Thyroid gland (tissue), 4 donors: Measurements from ENCODE around the gene KERA. TPM values are rescaled to one million over a fixed set of nuclear protein-coding genes. Genes with fewer than 3 reads are reported as not detected.

Experiments used
- DNase-seq, 2 donors: peaks; one replicate each; pipeline ENCODE4 v3.0.0-alpha.2; 2019
- H3K27ac ChIP-seq, 3 donors: fragments of 200-600 bp; sonication (generic); 1 replicate in 2 of 3; 2 replicates in 1 of 3; pipeline ENCODE4 v1.5.1; 2016 to 2019; ENCODE audit warnings: mild to moderate bottlenecking in 1 of 3, moderate library complexity in 1 of 3
- H3K27me3 ChIP-seq: fragments of 200-600 bp; sonication (generic); one replicate; pipeline ENCODE4 v1.5.1; 2019
- H3K36me3 ChIP-seq, 2 donors: fragments of 200-600 bp; sonication (generic); one replicate each; pipeline ENCODE4 v1.5.1; 2016 to 2019
- H3K4me1 ChIP-seq, 2 donors: fragments of 200-600 bp; sonication (generic); one replicate each; pipeline ENCODE4 v1.5.1; 2017 to 2019
- H3K4me3 ChIP-seq, 3 donors: fragments of 200-600 bp; sonication (generic); replicated peaks in 1 of 3; 1 replicate in 2 of 3; 2 replicates in 1 of 3; pipeline ENCODE4 v1.5.1; 2016; ENCODE audit warnings: mild to moderate bottlenecking in 1 of 3
- H3K9me3 ChIP-seq: fragments of 200-600 bp; sonication (generic); one replicate; pipeline ENCODE4 v1.5.1; 2017
- CTCF ChIP-seq, 6 experiments: fragments of 200-600 bp in 3 of 6; fragments of 450-650 bp in 3 of 6; sonication (generic) in 3 of 6; IDR thresholded peaks; one replicate each; pipeline ENCODE4 v1.5.1; 2016 to 2019; ENCODE audit warnings: antibody characterized with exemption in 6 of 6, mild to moderate bottlenecking in 2 of 6, inconsistent platforms in 1 of 6, moderate library complexity in 1 of 6
- POLR2A ChIP-seq, 2 donors: fragments of 450-650 bp; IDR thresholded peaks; one replicate each; pipeline ENCODE4 v1.6.1; 2017; ENCODE audit warnings: antibody characterized with exemption in 2 of 2, mild to moderate bottlenecking in 2 of 2, moderate library complexity in 1 of 2
- WGBS, 2 donors: methylation state at CpG; one replicate each; pipeline ENCODE4 v1.1.5; 2017; 5-methylcytosine and 5-hydroxymethylcytosine counted together
- intact Hi-C: fragments of 100-400 bp; cut with DNase I; formaldehyde crosslinking; loops from one replicate; pipeline ENCODE4 v1.15.1; 2023
- total RNA-seq, 4 donors: library from RNA; depleted of rRNA; stranded (reverse); fragments of >200 nt; gene quantifications; one replicate each; pipeline ENCODE4 v1.2.3, GENCODE V29; 2016

The KERA gene
- total RNA-seq, 4 donors from 2014 or later = not detected

- no peaks in the 10 kb centered on the region for H3K27me3 ChIP-seq
- TF ChIP-seq POLR2A (IDR thresholded peaks at IDR 0.05) (no peak), CTCF (IDR thresholded peaks at IDR 0.05) (no peak)
- no peaks in the 10 kb centered on the region for H3K9me3 ChIP-seq
- DNase-seq = no peak
- intact Hi-C loops = no loop called here
- H3K27ac ChIP-seq = no peak overlapping the region
- no peaks in the 10 kb centered on the region for H3K36me3 ChIP-seq
- H3K4me3 ChIP-seq = no peak overlapping the region
- no peaks in the 10 kb centered on the region for H3K4me1 ChIP-seq
Measured at GRCh38 chr12:91037276-91037675, 20.5 kb downstream of the KERA start.

GRCh38 chr12:91033251-91033650, 24.6 kb downstream of the KERA start:
- Histone ChIP-seq H3K27ac (no peak overlapping the region), H3K4me1 (no peaks in the 10 kb centered on the region), H3K9me3 (no peaks in the 10 kb centered on the region), H3K27me3 (no peaks in the 10 kb centered on the region), H3K4me3 (no peak overlapping the region), H3K36me3 (no peaks in the 10 kb centered on the region)
- intact Hi-C loops = no loop called here
- WGBS, 2 donors = 88% methylated on average over 2 of the region's 2 CpGs
- DNase-seq = no peak
- TF ChIP-seq CTCF (IDR thresholded peaks at IDR 0.05) (no peak), POLR2A (IDR thresholded peaks at IDR 0.05) (no peak)

GRCh38 chr12:91023326-91024004, 34.4 kb downstream of the KERA start:
- no peak overlapping the region for H3K27ac ChIP-seq
- H3K4me1 ChIP-seq = no peaks in the 10 kb centered on the region
- no peak overlapping the region for H3K4me3 ChIP-seq
- TF ChIP-seq POLR2A (IDR thresholded peaks at IDR 0.05) (no peak), CTCF (IDR thresholded peaks at IDR 0.05) (no peak)
- intact Hi-C loops = no loop called here
- WGBS, 2 donors = 75 to 83% methylated on average over 1 of the region's 1 CpG
- H3K27me3 ChIP-seq = no peaks in the 10 kb centered on the region
- no peaks in the 10 kb centered on the region for H3K9me3 ChIP-seq
- no peak for DNase-seq
- H3K36me3 ChIP-seq = no peaks in the 10 kb centered on the region

- H3K9me3 ChIP-seq = no peaks in the 10 kb centered on the region
- H3K4me1 ChIP-seq = no peaks in the 10 kb centered on the region
- H3K27ac ChIP-seq = no peak overlapping the region
- no peaks in the 10 kb centered on the region for H3K36me3 ChIP-seq
- no peaks in the 10 kb centered on the region for H3K27me3 ChIP-seq
- H3K4me3 ChIP-seq = no peak overlapping the region
- DNase-seq = no peak
- 86 to 94% methylated on average over 2 of the region's 2 CpGs for WGBS, 2 donors
- intact Hi-C loops = no loop called here
- TF ChIP-seq POLR2A (IDR thresholded peaks at IDR 0.05) = no peak
- no peak for TF ChIP-seq CTCF (IDR thresholded peaks at IDR 0.05)
Measured at GRCh38 chr12:91021076-91021475, 36.7 kb downstream of the KERA start.

- Histone ChIP-seq H3K27ac (no peak overlapping the region), H3K4me1 (no peaks in the 10 kb centered on the region), H3K36me3 (no peaks in the 10 kb centered on the region), H3K27me3 (no peaks in the 10 kb centered on the region), H3K9me3 (no peaks in the 10 kb centered on the region), H3K4me3 (no peak overlapping the region)
- intact Hi-C loops = no loop called here
- 92% methylated on average over 4 of the region's 4 CpGs for WGBS, 2 donors
- DNase-seq = no peak
- no peak for TF ChIP-seq POLR2A (IDR thresholded peaks at IDR 0.05)
- TF ChIP-seq CTCF (IDR thresholded peaks at IDR 0.05) = no peak
Measured at GRCh38 chr12:91019455-91019854, 38.4 kb downstream of the KERA start.
